ENCODE results near the gene CD55.

Gene CD55

DNA sequence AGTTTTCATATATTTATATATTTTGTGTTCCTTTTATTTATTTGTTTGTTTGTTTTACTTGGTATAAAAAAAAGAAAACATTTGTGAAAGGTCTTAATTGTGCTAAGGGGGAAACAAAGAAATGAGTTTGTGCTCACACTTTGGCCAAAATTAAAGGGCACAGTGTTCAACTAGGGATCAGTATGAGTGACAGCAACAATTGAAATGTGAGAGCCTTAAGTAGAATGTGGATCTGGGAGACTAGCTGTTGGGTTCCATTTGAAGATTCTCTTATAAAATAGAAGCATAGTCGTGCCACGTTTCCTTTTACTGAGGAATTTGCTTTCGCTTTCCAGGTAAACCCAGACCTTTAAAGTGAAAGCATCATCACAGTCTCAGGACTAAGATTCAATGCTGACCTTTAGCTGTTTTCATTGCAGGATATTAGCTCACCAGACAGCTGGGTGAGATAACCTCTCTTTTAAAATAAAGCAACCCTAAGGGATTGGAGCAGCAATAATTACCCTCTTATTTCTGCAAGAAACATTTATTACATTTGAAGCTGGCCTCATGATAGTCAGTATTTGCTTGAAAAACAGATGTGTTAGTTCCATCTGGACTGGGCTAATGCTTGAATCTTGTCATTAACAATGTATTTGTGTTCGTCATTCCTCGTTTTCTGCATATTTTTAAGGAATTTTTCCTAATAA is 37.1 kb upstream of the CD55 start:
- Histone ChIP-seq H3K4me1 (ENCODE audit: insufficient read depth, poor library complexity, severe bottlenecking) (peaks cover 3% of the 10 kb centered on the region), H3K9me3 (ENCODE audit: severe bottlenecking) (no peaks in the 10 kb centered on the region), H3K36me3 (ENCODE audit: low read depth) (no peaks in the 10 kb centered on the region), H3K4me3 (ENCODE audit: severe bottlenecking) (no peak overlapping the region), H3K27me3 (ENCODE audit: insufficient read depth, poor library complexity, severe bottlenecking) (no peaks in the 10 kb centered on the region), H3K27ac (ENCODE audit: poor library complexity, severe bottlenecking) (no peak overlapping the region)
- ATAC-seq (ENCODE audit: low read depth) (no peak), DNase-seq (ENCODE audit: low spot score) (no peak)
- no peak for TF ChIP-seq CTCF (IDR thresholded peaks at IDR 0.05; ENCODE audit: poor library complexity, severe bottlenecking)

DNA sequence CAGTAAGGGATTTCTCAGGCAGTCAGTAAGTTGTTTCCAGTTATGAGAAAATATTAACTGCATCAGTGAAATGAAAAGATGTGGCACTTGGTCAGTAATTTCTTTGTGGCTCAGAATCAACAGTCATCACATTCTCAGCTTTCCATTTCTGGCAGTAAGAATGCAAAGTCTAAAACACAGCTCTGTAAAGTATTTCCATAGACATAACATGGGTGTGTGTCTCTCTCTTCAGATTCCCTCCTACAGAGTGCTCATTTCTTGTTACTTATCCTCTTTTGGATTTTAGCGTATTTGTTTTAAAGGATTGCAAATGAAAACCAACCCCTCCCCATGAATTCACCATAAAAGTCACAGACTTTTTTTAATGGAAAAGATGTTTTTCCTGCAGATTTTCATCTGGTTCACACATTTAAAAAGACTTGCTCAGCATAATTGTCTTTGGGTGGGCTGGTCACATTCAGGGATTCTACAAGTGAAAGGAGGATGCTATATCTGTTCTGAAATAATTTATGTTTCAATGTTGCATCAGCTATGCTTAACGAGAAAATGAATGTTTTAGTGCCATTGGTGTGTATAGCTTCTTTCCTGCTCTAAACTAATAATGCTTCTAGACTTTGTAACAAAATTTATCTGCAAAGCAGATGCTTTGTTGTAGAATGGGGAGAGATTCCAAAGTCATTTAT is 34.6 kb upstream of the CD55 start:
- no peak for DNase-seq (ENCODE audit: low spot score)
- no peaks in the 10 kb centered on the region for H3K9me3 ChIP-seq (ENCODE audit: severe bottlenecking)
- H3K36me3 ChIP-seq (ENCODE audit: low read depth): no peaks in the 10 kb centered on the region
- H3K27ac ChIP-seq (ENCODE audit: poor library complexity, severe bottlenecking): no peak overlapping the region
- peaks cover 3% of the 10 kb centered on the region for H3K4me1 ChIP-seq (ENCODE audit: insufficient read depth, poor library complexity, severe bottlenecking)
- ATAC-seq (ENCODE audit: low read depth): no peak
- H3K27me3 ChIP-seq (ENCODE audit: insufficient read depth, poor library complexity, severe bottlenecking): no peaks in the 10 kb centered on the region
- H3K4me3 ChIP-seq (ENCODE audit: severe bottlenecking): no peak overlapping the region
- no peak for TF ChIP-seq CTCF (IDR thresholded peaks at IDR 0.05; ENCODE audit: poor library complexity, severe bottlenecking)

GRCh38 chr1:207288315-207288714 is 33.2 kb upstream of the CD55 start:
- Histone ChIP-seq H3K4me1 (ENCODE audit: insufficient read depth, poor library complexity, severe bottlenecking) (no peaks in the 10 kb centered on the region), H3K27ac (ENCODE audit: poor library complexity, severe bottlenecking) (no peak overlapping the region), H3K36me3 (ENCODE audit: low read depth) (no peaks in the 10 kb centered on the region), H3K9me3 (ENCODE audit: severe bottlenecking) (no peaks in the 10 kb centered on the region), H3K4me3 (ENCODE audit: severe bottlenecking) (no peak overlapping the region), H3K27me3 (ENCODE audit: insufficient read depth, poor library complexity, severe bottlenecking) (no peaks in the 10 kb centered on the region)
- TF ChIP-seq CTCF (IDR thresholded peaks at IDR 0.05; ENCODE audit: poor library complexity, severe bottlenecking): no peak
- DNase-seq (ENCODE audit: low spot score) (no peak), ATAC-seq (ENCODE audit: low read depth) (no peak)

GRCh38 chr1:207289756-207290155 is 31.7 kb upstream of the CD55 start:
- no peaks in the 10 kb centered on the region for H3K9me3 ChIP-seq (ENCODE audit: severe bottlenecking)
- TF ChIP-seq CTCF (IDR thresholded peaks at IDR 0.05; ENCODE audit: poor library complexity, severe bottlenecking): no peak
- H3K27ac ChIP-seq (ENCODE audit: poor library complexity, severe bottlenecking): no peak overlapping the region
- no peaks in the 10 kb centered on the region for H3K36me3 ChIP-seq (ENCODE audit: low read depth)
- no peak overlapping the region for H3K4me3 ChIP-seq (ENCODE audit: severe bottlenecking)
- no peak for DNase-seq (ENCODE audit: low spot score)
- ATAC-seq (ENCODE audit: low read depth): no peak
- H3K4me1 ChIP-seq (ENCODE audit: insufficient read depth, poor library complexity, severe bottlenecking): no peaks in the 10 kb centered on the region
- H3K27me3 ChIP-seq (ENCODE audit: insufficient read depth, poor library complexity, severe bottlenecking): no peaks in the 10 kb centered on the region

- Histone ChIP-seq H3K4me3 (ENCODE audit: severe bottlenecking) (no peak overlapping the region), H3K27me3 (ENCODE audit: insufficient read depth, poor library complexity, severe bottlenecking) (no peaks in the 10 kb centered on the region), H3K36me3 (ENCODE audit: low read depth) (no peaks in the 10 kb centered on the region), H3K4me1 (ENCODE audit: insufficient read depth, poor library complexity, severe bottlenecking) (no peaks in the 10 kb centered on the region), H3K27ac (ENCODE audit: poor library complexity, severe bottlenecking) (no peak overlapping the region), H3K9me3 (ENCODE audit: severe bottlenecking) (no peaks in the 10 kb centered on the region)
- DNase-seq (ENCODE audit: low spot score): no peak
- no peak for ATAC-seq (ENCODE audit: low read depth)
- TF ChIP-seq CTCF (IDR thresholded peaks at IDR 0.05; ENCODE audit: poor library complexity, severe bottlenecking): no peak
These were observed 29.8 kb upstream of the CD55 start for GRCh38 chr1:207291723-207292122.
